Stimulated activated CD4-positive, alpha-beta T cell treated with anti-CD3 and anti-CD28 coated beads, Interleukin-4, amount 100 ng/mL, for 48 hours (primary cell): ENCODE results near the gene FXYD6.
"Not testable (repeated sequence)": the region's sequence is repeated elsewhere in the genome, so short reads cannot be mapped to it uniquely, and the experiment has no call there.

Experiments
- DNase-seq, 2 donors: peaks; one replicate each; pipeline ENCODE4 v3.0.0-alpha.2; 2020; ENCODE audit warnings: low read depth in 2 of 2

The FXYD6 gene

DNA sequence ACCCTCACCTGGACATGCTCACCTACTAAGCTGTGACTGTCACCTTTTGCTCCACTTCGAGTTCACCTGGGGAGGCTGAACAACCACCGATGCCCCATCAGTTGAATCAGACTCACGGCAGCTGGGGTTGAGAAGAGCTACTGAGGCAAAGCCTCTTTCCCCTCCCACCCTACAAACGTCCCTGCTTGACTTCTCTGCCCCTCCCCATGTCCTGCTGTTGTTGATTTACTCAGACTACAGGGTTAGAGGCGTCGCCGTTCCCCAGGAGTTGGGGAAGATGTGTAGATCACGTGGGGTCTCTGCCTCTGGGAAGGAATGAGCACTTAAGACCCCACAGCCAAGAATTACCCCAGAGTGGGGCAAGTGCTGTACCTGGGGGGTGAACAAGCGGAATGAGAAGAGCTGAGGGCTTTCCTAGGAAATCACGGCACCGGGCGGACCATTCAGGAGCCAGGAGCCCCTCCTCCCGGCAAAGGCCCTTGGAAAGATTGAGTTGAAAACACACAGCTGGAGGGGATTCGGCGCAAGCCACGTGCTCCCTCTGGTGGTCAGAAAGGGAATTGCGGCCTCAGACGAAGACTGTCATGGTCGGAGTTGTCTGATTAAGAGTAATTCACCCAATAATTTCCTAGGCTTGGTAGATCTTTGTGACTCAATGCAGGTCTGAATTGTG, 59.0 kb downstream of the FXYD6 start:
- DNase-seq, result peak; percentile 87 to 93

DNA sequence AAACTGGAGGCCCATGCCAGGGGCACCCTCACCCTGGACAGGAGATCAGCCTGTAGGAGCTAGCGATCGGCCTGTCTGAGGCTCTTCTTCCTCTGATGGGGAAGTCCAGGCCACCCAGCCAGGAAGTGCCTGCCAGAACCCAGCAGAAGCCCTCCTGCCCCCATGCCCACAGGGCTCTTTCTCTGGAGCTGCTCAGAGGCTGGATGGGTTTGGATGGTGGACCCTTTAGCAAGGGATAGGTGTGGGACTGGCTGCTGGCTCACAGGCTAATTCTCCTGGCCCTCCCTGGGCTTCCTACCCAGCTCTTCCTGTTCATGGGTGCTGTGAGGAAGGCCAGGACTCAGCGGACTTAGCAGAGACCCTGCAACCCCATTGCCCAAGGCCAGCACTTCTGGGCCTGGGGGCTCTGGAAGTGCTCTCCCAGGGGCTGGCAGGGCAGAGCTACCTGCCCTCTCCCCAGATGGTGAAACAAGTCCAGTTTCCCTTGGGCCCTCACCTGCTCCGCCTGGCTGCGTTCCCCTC, 59.6 kb downstream of the FXYD6 start:
- DNase-seq, result no peak

DNA sequence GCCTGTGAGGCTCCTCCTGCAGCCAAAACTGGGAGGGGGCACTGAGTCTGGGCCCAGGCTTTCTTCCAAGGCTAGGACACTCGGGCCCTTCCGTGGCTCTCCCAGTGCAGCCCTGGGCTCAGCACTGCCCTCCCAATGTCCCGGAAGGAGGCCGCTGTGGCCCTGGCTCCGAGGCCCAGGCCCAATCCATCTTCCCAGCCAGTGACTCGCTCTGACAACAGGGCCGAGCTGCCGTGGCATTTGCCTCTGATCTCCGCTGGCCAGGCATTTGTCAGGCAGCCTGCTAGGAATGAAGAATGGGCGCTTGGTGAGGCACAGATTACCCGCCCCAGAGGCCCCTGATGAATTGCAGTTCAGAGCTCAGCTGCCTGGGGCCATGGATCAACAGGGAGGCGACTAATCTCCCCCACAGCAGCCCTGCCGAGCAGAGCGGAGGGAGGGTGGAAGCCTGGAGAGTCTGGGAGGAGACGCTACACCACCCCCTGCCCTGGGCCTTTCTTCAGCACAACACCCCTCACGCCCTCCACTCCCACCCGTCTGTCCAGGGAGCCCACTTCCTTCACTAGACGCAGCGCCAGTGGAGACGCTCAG, 60.2 kb downstream of the FXYD6 start:
- no peak for DNase-seq

DNA sequence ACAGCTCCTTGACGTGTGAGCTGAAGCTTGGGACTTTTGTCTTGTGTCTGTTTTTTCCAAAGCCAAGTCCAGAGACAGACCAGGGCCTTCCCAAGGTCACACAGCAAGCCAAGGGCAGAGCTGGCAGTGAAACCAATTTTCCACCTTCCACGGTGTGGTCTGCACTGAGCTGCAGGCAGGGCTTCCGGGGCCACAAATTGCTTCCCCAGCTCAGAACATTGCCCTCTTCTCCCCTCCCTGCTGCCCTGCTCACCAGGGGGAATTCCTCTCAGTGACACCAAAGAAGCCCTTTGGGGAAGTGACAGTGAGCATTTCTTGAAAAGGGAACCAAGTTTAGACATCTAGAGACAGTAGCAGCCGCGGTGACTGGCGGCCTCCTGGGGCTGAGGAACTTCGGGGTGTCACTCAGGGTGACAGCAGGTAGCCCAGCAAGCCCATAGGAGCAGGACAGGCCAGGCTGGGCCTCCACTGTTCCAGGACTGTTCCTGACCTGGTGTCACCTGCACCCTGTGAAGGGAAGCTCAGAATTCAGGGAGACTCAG, 61.1 kb downstream of the FXYD6 start:
- peak; percentile 44 to 51 for DNase-seq

DNA sequence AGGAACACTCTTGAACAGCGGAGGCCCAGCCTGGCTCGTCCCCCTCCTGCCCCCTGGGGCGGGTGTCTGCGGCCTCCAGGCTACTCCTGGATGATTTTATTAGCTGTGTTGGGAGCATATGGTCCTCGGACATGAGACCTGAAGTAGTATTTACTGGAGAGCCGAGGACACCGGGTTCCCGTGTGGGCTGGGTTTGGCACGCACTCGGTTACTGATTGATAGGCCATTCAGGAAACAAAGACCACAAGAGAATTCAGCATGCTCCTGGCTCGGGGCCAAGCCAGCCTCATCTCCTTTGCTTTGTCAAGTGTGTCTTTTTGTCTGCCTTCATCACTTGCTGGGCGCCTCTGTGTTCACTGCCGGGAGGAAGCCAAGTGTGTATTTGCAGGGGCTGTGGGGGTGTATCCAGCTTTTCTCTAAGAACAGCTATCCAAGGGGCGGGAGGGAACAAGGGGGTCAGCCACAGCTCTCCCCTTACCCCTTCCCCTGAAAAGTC, 61.6 kb downstream of the FXYD6 start:
- DNase-seq, result peak; percentile 65 to 71

DNA sequence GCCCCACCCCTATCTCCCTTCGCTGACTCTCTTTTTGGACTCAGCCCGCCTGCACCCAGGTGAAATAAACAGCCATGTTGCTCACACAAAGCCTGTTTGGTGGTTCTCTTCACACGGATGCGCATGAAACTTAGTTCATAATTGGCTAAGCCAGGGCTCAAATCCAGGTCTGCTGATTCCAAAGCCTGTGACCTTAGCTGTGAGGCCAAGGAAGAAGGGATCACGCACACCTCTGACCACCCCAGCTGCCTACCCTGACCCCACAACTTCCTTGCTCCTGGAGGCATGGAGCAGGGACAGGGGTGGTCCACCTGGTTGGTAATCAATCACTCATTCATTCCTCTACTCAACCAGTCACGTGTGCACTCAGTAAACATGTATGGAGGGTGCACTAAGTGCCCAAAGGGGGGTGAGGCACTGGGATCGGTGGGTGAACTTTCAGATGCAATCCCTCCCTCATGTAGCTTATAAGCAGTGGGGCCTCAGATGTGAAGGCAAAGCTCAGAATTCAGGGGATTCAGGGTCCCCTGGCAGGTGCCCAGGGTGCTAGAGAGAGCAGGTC, 62.2 kb downstream of the FXYD6 start:
- no peak for DNase-seq

DNA sequence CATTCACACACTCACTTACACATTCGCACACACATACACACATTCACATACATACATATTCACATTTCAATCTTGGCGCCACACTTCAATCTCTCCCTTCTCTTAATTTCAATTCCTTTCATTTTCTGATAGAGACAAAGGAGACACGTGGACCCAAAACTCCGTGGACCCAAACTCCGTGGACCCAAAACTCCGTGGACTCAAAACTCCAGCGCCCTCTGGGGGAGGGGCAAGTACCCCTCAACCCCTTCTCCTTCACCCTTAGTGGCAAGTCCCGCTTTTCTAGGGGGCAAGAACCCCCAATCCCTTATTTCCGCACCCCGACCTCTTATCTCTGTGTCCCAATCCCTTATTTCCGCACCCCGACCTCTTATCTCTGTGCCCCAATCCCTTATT, 66.4 kb downstream of the FXYD6 start:
- DNase-seq, result not testable (repeated sequence)

DNA sequence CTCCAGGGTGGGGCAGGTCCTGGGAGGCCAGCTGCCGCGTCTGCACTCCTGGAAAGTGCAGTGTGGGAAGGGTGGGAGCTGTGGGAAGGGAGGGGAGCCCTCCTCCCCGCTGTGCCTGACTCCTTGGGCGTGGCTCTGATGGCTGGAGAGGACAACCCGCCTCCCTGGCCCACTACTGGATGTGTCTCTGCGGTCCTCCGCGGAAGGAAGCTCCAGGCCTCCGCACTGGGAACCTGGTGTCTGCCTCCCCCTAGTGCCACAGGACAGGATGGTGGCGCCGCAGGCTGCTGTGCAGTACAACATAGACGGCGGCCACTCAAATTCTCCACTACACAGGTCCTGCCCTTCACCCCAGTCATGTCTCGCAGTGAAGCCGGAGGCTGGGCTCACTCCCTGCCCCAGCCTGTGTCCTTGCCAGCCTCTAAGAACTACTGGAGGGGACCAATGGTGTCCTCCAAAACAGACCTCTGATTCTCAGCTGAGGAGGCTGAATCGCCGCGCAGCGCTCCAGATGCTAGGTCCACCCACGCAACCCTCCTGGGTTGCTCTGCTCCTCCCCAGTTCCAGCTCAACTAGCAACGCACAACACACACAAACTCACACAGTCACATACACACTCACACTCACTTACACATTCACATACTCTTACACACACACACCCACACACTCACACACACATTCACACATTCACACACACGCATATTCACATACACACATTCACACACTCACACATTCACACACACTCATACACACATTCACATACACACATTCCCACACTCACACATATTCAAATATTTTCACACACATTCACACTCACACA, 67.0 kb downstream of the FXYD6 start:
- peak; percentile 46 to 55 for DNase-seq

DNA sequence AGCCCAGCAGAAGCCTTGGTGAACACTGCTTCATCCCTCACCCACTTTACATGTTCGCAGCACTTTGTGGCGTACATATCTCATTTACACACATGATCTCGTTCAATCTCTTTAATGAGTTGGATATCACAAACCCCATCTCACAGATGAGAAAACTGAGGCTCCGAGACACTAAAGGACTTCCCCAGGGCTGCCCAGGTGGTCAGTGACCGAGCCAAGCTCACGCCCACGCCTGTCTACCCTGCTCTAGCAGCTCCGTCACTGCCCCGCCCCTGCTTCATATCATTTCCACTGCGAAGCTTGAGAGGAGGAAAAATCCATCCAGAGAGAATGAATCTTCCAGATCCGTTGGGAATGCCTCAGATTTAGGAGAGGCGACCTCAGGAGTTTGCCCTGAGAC, 67.7 kb downstream of the FXYD6 start:
- no peak for DNase-seq

DNA sequence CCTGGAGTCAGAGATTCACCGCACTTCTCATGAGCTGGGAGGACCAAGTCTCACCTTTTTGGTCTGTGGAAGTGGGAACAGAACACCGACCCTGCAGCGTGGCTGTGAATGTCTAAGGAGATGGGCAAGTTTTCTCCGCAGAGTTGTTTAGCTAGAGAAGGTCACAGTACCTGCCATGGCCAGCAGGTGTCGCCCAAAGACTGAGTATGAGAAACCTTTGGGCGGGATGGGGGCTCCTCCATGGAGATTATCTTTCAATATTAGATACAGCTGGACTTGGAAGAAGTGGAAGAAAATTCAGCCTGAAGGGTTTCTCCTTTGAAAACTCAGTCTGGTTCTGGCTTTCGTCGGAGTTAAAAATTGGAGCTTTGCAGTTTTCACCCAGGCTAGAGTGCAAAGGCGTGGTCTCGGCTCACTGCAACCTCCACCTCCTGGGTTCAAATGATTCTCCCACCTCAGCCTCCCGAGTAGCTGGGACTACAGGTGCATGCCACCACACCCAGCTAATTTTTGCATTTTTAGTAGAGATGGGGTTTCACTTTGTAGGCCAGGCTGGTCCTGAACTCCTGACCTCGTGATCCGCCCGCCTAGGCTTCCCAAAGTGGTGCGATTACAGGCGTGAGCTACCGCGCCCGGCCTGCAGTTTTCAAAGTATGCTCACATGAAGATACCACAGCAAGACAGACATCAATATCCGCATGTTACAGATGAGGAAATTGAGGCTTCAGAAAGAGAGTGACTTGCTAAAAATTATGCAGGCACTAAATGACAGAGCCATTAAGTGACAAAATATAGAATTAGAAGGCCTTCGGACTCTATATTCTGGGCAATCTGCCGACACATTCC, 68.8 kb downstream of the FXYD6 start:
- peak; percentile 66 to 82 for DNase-seq

DNA sequence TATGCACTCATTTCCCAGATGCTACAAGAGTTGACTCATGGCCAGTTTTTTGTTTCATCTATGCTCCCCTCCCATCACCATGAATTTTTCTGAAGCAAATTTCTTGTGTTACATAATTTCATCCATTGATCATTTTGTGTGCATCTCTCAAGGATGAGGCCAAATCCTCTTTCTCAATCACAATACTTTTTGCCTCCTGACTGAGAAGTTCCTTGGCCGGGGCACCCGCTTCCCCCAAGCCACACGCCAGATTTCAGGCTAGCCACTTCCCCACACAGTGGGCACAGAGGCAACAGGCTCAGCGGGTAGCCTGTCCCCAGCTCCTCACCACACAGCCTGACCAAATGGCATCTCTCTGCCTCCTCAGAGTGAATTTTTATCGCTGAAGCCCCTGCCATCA, 69.6 kb downstream of the FXYD6 start:
- DNase-seq, result no peak

DNA sequence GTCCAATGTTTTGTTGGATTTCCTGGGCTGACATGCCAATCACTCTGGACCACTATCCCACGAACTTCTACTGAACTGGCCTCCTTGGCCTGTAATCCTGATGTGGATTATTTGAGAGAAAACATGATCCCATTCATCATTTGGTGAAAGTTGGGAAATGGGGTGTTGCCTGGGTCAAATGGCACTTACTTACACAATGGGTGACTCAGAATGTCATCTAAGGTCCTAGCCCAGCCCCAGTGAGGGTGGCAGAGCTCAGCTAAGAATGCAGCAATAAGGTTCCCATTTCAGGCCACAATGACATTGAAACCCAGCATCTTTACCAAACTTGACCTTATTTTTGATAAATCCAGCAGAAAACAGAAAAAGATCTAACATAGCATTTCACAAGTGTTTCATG, 71.4 kb downstream of the FXYD6 start:
- DNase-seq, result no peak

DNA sequence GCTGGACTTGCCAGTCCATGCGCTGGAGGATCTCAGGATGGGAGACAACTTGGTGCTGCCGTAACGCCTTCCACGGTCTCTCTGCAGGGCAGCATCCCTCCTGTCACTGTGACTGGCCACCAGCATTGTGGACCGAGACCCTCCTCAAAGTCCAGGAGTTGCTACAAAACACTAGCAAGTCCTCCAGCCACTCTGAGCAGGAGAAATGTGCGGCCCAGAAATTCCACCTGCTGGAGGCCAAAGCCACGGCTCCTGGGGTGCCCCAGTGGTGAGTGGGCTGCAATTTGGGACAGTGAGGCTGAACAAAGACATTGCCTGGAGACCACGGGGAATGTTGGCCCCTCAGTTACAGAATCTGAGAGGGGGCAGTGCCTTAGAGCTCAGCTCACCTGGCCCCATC, 72.6 kb downstream of the FXYD6 start:
- no peak for DNase-seq

DNA sequence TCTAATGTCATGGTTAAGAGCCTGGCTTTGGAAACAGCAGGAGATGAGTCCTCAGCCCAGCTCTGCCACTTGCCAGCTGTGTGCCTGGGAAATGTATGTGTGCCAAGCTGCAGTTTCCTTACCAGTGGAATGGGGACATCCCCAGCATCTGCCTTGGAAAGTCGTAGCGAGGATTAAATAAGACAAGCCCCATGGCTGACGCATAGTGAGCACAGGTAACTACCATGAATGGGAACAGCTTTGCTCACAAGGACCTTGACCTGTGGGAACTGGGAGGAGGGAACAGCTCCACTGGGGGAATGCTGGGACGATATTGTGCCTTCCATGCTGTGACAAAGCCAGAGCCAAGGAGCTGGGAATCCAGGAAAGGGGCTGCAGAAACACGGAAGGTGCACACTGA, 76.8 kb downstream of the FXYD6 start:
- no peak for DNase-seq

DNA sequence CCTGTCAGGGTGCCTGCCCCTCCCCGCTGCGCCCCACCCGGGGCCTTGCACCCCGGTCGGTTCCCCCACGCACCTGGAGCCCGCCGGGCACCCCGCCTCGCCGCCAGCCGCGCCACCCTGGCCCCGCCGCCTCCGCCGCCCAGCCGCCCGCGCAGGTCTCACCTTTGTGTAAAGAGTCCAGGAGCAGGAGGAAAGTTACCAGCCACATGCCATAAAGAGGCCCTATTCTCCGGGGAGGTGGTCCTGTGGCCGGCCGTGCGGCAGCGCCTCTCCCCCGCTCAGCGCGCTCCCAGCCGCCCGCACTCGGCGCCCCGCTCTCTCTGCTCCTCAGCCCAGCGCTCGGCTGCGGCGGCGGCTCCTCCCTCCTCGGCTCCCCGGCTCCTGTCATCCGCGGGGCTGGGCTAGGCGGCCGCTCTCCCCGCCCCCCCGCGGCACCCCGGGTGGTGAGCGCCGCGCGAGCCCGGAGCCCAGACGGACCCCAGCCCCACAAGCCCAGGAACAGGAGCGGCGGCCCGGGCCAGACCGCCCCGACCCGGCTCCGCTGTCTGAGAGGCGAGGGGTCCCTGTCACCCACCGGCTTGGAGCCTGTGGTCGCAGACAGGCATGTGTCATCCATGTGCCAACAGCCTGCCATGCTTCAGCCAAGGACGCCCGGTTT, 79.5 kb downstream of the FXYD6 start, which contains the start of gene DSCAML1:
TSS of gene DSCAML1 (minus strand) at position 345 of the 658 bp plus-strand sequence. CDS start at position 208, 137 bp downstream.
- DNase-seq, result no peak

DNA sequence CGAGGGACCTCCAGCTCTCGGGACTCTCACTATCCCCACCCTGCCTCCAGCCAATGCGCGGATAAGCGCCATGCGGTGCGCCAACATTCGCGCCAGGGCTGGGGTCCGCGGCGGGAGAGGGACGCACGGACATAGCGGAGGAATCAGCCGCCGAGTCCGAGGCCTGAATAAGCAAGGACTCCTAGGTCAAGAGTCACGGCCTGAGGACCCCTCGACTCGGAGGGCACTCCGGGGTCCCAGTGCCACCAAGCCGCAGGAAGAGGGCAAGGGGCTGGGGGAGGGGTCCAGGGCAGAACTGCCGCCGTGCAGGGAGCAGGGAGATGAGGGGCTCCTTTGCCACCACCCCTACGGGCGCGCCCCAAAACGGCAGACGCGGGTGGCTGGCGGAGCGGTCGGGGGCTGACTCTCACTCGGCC, 80.0 kb downstream of the FXYD6 start:
- no peak for DNase-seq

DNA sequence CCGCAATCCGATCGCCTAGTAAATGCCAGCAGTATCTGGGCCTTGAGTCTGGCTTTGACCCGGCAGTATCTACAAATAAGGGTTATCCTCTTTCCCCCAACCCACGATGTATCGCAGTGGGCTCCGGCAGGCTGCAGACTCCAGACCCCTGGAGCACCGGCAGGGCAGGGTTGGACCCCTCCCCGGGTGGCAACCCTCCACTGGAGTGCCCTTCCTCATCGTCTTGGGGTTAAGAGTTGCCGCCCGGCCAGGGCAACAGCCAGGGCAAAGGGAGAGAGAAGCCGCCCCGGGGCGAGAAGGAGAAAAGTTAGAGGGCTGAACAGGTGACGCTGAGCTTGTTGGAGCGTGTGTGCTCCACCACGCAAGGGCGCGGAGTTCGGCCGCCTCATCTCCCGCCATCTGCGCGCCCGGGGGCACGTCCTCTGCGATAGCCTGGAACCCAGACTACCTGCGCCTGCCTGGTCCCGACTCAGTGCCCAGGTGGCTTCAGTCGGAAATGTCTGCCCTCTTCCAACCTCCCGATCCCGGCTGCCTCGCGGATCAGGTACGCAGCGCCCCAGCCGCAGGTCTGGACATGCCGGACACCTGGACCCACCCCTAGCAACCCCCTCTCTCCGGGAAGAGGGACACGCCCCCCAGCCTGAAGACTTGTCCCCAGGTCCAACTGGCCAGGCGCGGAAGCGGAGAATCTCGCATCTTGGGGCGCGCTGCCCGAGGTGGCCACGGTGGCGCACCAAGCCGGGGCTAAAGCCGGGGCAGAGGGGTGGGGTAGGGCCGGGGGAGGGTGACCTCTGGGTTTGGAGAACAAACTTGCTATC, 80.6 kb downstream of the FXYD6 start:
- no peak for DNase-seq

DNA sequence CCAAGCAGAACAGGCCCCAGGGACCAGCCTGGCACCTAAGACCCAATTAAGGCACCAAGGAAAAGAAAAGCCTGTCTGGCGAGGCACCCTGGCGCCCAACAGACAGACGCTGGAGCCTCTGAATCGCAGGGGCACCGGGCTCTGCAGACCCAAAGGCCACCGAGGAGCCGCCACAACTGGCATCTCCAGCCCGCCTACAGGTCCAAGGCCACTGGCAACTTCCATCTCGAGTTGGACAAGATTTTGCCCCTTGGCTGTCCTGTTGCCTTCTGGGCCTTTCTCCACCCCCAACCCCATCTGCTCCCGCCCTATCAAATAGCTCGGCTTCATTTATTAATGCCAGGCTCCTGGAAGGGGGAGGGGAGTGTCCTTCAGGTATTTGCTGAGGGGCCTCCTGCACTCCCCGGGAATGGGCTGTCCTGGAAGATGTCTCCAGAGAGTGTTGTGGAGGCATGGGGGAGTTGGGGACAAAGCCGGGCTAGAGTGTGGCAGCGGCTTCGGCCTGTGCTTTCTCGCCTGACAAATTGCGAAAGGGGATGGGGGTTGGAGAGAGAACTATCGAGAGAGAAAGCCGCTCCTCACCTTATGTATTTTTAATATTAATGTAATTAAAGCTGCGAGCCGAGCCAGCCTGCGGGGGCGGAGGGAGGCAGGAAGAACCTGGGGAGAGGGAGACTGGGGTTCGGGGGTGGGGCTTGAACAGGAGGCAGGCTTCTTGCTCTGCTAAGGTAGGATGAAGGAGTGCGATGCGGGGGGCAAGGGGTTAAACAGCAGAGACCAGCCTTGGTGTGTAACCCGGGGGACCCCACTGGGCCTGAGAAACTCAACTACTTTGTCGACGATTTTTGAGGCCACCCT, 81.5 kb downstream of the FXYD6 start:
- no peak for DNase-seq
